Measurements from ENCODE around the gene TSPAN11. TPM values are rescaled to one million over a fixed set of nuclear protein-coding genes. Genes with fewer than 3 reads are reported as not detected.

The TSPAN11 gene
- total and polyA plus RNA-seq, 2 of the 8 experiments (the other 6 are each of a cell fraction or from before 2014, with no cell fraction given) = 3.9 to 8.2 TPM

DNA sequence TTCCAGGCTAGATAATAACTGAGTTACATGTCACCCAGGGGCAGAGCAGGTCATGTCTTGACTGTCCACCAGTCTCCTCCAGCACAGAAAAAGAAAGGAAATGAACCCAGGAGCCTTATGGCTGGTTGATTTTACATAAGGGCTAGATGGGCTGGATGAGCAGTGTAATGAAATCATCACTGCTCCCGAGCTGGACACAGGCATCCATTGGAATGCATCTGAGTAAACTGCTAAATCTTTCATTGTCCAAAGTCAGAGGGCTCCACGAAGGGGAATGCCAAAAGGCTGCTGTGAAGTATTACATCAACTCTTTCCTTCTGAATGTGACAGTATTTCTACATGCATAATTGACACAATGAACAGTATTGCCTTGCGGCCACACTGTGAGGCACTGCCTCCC, 30.1 kb upstream of the TSPAN11 start:
- no peak overlapping the region for H2AFZ ChIP-seq (ENCODE audit: low read length)
- WGBS, 2 experiments (ENCODE audit: extremely low coverage in 1 of 2, insufficient coverage in 1 of 2, insufficient read length in 1 of 2, insufficient replicate concordance in 2 of 2, low coverage in 1 of 2, low lambda C conversion rate in 2 of 2, missing lambda C conversion rate in 1 of 2) = 91% methylated on average over 3 of the region's 3 CpGs; no CpG with 5 or more reads in 1 of the 2 experiments
- TF ChIP-seq CBX8 (IDR thresholded peaks at IDR 0.05; ENCODE audit: borderline replicate concordance, low read depth, low read length) (no peak), TEAD4 (IDR thresholded peaks at IDR 0.05; ENCODE audit: low read depth, low read length) (no peak), SUZ12 (IDR thresholded peaks at IDR 0.05; ENCODE audit: low read length) (no peak), HDAC6 (IDR thresholded peaks at IDR 0.05; ENCODE audit: low read depth, low read length) (no peak), POLR2A (IDR thresholded peaks at IDR 0.05; ENCODE audit: control extremely low read depth in 1 of 2, low read depth in 2 of 2, low read length in 2 of 2) (no peak), RNF2 (IDR thresholded peaks at IDR 0.05; ENCODE audit: borderline replicate concordance, low read depth, low read length, missing control alignments, poor library complexity, severe bottlenecking) (no peak), JUND (IDR thresholded peaks at IDR 0.05; ENCODE audit: low read length) (no peak), GTF2F1 (IDR thresholded peaks at IDR 0.05; ENCODE audit: borderline replicate concordance, low read depth, low read length) (no peak), SP4 (IDR thresholded peaks at IDR 0.05; ENCODE audit: low read length) (no peak)

More for the DNA sequence above, 30.1 kb upstream of the TSPAN11 start:
- Histone ChIP-seq H3K14ac (ENCODE audit: insufficient read length) (no peak overlapping the region), H3K9me3 (ENCODE audit: insufficient read depth in 2 of 2, low read depth in 1 of 2, low read length in 1 of 2) (no peaks in the 10 kb centered on the region), H2BK5ac (ENCODE audit: low read depth, low read length) (no peak overlapping the region), H3K18ac (ENCODE audit: extremely low read depth, low read length) (no peak overlapping the region), H3K27ac (ENCODE audit: low read depth, low read length) (no peak overlapping the region), H3K9ac (replicated peaks in 1 of 4; ENCODE audit: extremely low read depth in 1 of 4, low read depth in 3 of 4, low read length in 3 of 4) (no peak overlapping the region; a peak in 1 of 7 replicates), H3K56ac (replicated peaks; ENCODE audit: insufficient read length, low read depth, low read length) (no peak overlapping the region), H3K27me3 (replicated peaks in 1 of 4; ENCODE audit: control insufficient read depth in 3 of 4, extremely low read depth in 1 of 4, insufficient read depth in 3 of 4, low read length in 3 of 4) (no peaks in the 10 kb centered on the region; a peak in 2 of 7 replicates), H3K36me3 (ENCODE audit: control insufficient read depth in 2 of 4, insufficient read depth in 4 of 4, low read length in 3 of 4) (no peaks in the 10 kb centered on the region), H2BK120ac (replicated peaks; ENCODE audit: low read depth, low read length) (no peak overlapping the region), H3K4me3 (ENCODE audit: extremely low read depth in 1 of 4, insufficient read depth in 2 of 4, low read depth in 3 of 4, low read length in 4 of 4) (no peak overlapping the region), H4K91ac (replicated peaks; ENCODE audit: insufficient read length, low read length) (no peak overlapping the region), H3K4ac (replicated peaks; ENCODE audit: insufficient read length, low read depth, low read length) (no peak overlapping the region), H4K5ac (ENCODE audit: insufficient read length, low read depth, low read length) (no peak overlapping the region), H2AK5ac (ENCODE audit: low read depth, low read length) (no peak overlapping the region), H4K8ac (ENCODE audit: extremely low read depth, insufficient read depth, low read length) (no peak overlapping the region), H3K4me2 (ENCODE audit: insufficient read depth in 1 of 2, low read depth in 2 of 2, low read length in 2 of 2) (no peak overlapping the region), H2BK12ac (ENCODE audit: low read depth, low read length) (no peak overlapping the region), H3K23me2 (ENCODE audit: low read depth, low read length) (no peaks in the 10 kb centered on the region), H2BK20ac (ENCODE audit: low read length) (no peak overlapping the region), H3K79me2 (ENCODE audit: control insufficient read depth in 1 of 2, insufficient read depth in 2 of 2, low read length in 2 of 2) (no peaks in the 10 kb centered on the region), H3K23ac (ENCODE audit: insufficient read length) (no peak overlapping the region), H3K4me1 (replicated peaks in 1 of 4; ENCODE audit: control insufficient read depth in 3 of 4, insufficient read depth in 4 of 4, low read length in 3 of 4) (no peaks in the 10 kb centered on the region), H2BK15ac (ENCODE audit: low read length) (no peak overlapping the region), H3K79me1 (ENCODE audit: low read depth, low read length) (no peaks in the 10 kb centered on the region), H4K20me1 (replicated peaks in 1 of 2; ENCODE audit: control insufficient read depth in 1 of 2, insufficient read depth in 2 of 2, low read length in 2 of 2) (no peaks in the 10 kb centered on the region)
- DNase-seq (ENCODE audit: low read depth in 1 of 2, low spot score in 2 of 2) (no peak), FAIRE-seq (no peak)
- ChIA-PET CTCF (ENCODE audit: partially characterized antibody) (interaction anchor here (1.8 kb wide), 1 partner anchor 12 kb away, joined by 5 read pairs; no protein-coding TSS in a partner anchor), POLR2A (ENCODE audit: partially characterized antibody) (no interaction called here)

Data from H1 (cell line).